Dermis microvascular lymphatic vessel endothelial cell (primary cell): ENCODE measurements around the gene SF3A2. TPM values are rescaled to one million over a fixed set of nuclear protein-coding genes. Genes with fewer than 3 reads are reported as not detected.

Source experiments
- DNase-seq, 2 donors: peaks; one replicate each; pipeline versions ENCODE4 v3.0.0 to v3.0.0-alpha.2; 2010; ENCODE audit warnings: low read depth in 2 of 2
- total RNA-seq: library from RNA; depleted of rRNA; stranded (reverse); fragments of >200 nt; gene quantifications from 2 replicates; pipeline ENCODE4 v1.2.1, GENCODE V29; 2014

The SF3A2 gene
- total RNA-seq, 1 donor from 2014 or later, result 44.7 TPM

DNA sequence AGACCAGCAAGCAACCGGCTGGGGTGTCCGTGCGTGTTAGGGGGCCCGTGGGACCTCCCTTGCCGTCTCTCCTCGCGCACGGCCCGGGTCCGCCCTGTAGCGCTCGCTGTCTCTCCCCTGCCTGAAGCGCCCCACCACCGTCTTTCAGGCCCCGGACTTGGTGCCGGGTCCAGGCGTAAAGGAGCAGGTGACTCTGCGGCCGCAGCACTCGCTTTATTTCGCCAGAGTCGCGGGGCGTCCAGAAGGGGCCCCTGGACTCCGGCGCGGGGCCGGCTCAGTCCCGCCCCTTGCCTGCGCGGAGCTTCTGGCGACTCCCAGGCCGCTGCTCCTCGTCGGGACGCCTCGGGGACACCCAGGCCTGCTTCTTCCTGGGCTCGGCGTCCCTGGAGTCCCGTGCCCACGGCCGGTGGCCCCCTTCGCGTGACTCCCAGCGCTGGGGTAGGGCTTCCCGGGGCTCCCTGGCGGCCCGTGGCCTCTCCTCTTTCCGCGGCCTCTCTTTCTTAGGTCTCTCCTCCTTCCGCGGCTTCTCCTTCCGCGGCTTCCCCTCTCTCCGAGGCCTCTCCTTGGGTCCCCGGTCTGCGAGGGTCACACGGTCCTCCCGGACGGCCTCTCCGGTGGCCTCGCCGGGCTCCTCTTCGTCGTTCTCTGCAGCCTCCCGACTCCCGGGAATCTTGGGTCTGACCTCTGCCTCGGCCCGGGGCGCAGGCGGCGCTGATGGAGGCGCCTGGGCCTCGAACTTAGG is 15.6 kb downstream of the SF3A2 start:
- no peak for DNase-seq

DNA sequence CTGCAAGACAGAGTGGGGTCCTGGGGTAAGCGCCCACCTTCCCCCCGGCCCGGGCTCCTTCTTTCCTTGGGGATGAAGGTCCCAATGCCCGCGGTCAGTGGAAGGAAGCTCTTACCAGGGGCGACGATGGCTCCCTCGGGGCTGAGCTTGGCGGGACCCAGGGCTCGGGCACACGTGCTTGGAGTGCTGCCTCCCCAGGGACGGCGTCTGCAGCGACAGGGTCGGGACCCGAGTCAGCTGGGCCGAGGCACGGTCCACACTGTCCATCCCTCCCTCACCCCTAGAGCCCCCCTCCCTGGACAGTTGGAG is 16.1 kb downstream of the SF3A2 start:
- no peak for DNase-seq

GRCh38 chr19:2253106-2254063 is 16.8 kb downstream of the SF3A2 start:
- DNase-seq, result no peak

DNA sequence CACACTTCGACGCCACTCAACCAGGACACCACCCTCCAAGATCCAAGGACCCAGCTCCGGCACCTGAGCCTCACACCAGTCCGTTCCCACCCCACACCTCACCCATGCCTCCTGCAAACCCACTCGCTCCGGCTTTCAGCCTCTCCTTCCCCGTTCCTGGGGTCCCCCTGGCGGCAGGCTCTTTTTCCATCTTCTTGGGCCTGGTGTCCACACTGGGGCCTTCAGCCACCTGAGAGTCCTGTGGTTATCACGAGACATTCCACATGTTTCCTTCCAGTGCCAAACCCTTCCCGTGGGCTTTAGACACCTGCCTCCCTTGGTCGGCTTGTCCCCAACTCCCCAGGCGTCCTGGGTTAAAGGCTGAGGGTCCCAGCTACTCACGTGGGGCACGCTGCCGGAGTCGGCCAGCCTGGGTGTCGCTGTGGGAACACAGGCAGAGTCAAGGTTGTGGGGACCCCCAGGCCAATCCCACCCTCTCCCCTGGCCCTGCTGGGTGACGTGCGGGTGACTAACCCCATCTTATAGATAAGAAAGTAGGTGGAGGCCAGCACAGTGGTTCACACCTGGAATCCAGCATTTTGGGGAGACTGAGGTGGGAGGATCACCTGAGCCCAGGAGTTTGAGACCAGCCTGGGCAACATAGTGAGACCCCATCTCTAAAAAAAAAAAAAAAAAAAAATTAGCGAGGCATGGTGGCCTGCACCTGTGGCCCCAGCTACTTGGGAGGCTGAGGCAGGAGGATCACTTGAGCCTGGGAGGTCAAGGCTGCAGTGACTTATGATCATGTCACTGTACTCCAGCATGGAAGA is 17.6 kb downstream of the SF3A2 start:
- DNase-seq, result peak in 1 of 2 donors; percentile 46

- no peak for DNase-seq
Measured at GRCh38 chr19:2255112-2255845, 18.7 kb downstream of the SF3A2 start.

DNA sequence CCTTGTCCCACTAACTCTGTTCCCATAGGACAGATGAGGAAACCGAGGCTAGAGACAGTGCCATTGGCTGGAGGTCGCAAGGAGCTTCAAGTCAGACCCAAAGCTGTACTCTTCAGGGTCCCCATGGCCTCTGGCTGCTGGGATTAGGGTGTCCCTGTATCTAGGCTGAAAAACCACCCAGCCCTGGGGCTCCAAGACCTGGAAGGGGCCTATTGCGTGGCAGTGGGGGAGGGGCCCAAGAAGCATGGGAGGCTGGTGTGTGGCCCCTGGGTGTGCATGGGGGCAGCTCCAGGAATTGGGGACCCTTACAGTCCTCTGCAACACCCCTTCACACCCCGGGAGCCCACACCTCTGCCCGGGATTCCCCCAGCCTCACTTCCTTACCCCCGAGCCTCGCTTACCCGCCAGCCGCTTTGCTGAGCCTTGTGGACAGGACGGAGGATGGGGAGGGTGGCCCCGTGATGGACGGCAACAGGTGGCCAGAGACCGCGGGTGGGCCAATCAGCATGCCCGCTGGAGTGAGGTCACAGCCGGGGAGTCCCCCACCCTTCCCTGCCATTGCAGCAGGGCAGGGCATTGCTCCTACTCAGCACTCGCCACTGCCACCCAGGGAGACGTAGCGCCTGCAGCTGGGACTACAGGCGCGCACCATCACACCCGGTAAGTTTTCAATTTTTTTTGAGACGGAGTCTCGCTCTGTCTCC is 19.5 kb downstream of the SF3A2 start, which contains the start of gene JSRP1:
JSRP1 (minus strand) TSS at position 436 of the 704 bp plus-strand sequence. CDS start 1,103 bp downstream, outside the sequence.
- DNase-seq, result no peak

DNA sequence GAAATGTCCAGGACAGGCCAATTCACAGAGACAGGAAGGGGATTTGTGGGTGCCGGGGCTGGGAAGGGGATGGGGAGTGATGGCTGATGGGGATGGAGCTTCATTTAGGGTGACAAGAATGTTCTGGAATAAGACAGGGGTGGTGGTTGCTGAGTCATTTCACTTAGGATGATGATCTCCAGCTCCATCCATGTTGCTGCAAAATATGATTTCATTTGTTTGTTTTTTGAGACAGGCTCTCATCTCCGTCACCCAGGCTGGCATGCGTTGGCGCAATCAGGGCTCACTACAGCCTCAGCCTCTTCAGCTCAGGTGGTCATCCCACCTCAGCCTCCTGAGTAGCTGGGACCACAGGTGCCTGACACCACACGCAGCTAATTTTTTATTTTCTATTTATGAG is 22.7 kb downstream of the SF3A2 start:
- DNase-seq, result no peak

GRCh38 chr19:2260341-2260805 is 23.7 kb downstream of the SF3A2 start:
- peak in 1 of 2 donors; percentile 56 for DNase-seq

DNA sequence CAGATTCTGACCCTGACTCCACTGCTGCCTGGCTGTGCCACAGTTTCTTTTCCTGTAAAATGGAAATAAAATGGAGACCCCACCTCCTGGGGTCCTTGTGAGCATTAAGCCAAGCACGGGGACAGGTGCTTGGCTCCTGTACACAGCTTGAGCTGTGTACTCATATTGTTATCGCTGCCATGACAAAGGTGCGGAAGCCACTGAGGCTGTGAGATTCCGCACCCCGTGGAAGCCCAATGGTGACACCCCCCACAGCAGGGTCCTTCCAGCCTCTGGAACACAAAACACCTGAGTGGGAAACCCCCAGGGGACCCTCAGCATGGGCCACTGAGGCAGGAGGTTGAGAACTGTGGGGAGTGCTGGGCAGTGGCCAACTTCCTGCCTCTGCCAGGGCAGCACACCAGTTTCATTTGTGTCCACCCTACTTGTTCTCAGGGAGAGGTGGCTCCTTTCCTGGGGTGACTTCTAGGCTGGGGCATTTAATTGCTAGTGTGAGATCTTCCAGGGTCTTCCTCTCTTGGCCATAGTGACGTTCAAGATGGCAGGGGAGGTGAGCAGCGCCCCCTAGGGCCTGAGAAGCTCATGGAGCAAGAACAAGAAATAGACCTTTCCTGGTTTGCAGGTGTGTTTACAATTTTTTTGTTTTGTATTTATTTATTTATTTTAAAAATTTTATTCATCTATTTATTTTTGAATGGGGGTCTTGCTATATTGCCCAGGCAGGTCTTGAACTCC is 25.0 kb downstream of the SF3A2 start:
- DNase-seq, result peak in 1 of 2 donors; percentile 60

DNA sequence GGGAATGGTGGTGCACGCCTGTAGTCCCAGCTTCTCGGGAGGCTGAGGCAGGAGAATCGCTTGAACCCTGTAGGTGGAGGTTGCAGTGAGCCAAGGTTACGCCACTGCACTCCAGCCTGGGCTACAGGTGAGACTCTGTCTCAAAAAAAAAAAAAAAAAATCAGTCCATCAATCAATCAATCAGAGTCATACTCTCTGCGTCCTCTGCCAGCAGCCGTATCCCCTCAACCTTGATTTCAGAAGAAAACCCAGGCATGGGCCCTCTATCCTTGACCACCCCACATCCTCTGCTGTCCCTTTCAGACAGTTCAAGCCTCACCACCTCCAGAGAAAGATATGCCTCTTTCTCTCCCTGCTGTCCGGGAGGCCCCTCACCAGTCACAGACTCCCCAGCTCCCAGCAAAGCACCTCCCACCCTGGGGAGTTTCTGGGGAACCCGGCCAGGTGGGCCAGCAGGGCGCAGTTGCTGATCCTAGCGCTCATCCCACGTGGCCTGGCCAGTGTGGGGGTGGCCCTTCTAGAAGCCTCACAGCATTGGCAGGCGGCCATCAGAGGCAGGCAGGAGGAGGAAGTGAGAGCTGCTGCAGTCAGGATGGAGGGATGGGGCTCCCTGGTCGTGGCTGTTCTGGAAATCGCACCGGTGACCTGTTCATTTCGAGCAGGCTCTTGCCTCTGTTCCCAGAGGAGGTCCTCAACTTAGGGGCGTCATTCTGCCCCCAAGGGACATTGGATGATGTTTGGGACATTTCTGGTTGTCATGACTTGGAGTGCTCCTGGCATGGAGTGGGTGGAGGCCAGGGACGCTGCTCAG is 29.8 kb downstream of the SF3A2 start:
- peak in 1 of 2 donors; percentile 86 for DNase-seq

- DNase-seq, result no peak
Measured at GRCh38 chr19:2268480-2268830, 31.8 kb downstream of the SF3A2 start.

GRCh38 chr19:2268861-2269243 is 32.2 kb downstream of the SF3A2 start:
- DNase-seq, result no peak

DNA sequence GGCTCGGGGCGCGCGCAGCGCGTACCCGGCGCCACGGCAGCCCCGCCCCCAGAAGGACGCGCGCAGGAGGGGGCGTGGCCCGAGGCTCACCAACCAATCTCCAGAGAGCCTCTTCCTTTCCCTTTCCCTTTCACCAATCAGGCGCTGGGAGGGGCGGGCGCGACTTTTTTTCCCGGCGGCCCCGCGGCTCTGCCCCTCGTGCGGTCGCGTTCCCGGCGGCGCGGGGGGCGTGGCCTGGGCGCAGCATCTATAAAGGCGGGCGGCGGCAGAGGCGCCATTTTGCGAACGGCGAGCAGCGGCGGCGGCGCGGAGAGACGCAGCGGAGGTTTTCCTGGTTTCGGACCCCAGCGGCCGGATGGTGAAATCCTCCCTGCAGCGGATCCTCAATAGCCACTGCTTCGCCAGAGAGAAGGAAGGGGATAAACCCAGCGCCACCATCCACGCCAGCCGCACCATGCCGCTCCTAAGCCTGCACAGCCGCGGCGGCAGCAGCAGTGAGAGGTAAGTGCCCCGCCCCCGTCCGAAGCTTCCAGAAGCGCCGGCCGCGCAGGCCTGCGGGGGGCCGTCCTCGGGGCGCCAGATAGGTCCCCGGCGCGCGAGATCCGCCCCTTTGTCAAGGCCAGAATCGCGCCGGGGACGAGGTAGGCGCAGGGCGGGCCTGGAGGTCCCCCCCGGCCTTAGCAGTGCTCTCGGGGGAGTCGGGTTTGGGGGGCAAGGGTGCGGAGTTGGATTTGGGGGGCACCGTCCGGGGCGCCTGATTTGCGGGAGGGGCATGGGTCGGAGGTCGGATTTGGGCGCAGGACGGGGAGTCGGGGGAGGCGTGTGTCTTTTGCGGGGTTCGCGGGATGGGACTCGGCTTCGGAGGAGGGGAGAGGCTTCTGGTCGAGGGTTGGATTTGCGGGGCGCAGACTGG is 32.9 kb downstream of the SF3A2 start:
- DNase-seq, result peak; percentile 89 to 97

DNA sequence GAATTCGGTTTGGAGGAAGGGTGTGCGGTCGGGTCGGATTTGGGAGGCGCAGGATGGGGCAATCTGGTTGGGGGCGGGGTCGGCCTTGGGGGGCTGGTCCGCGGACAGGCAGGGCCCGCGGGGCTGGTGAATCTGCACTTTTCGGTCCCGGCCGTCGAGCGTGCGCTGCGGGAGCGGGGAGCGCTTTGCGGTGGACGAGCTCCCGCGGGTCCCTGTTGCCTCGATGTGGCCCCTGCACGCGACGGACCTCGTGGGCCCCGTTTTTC is 33.5 kb downstream of the SF3A2 start:
- DNase-seq, result no peak

GRCh38 chr19:2270423-2271233 is 34.0 kb downstream of the SF3A2 start:
- DNase-seq, result peak in 1 of 2 donors; percentile 78

GRCh38 chr19:2271234-2272103 is 34.8 kb downstream of the SF3A2 start:
- DNase-seq, result no peak
